ENCODE data around the gene ZNF423.
A peak's percentile ranks its signal among the peaks of the same experiment; 100 is the strongest.
"Not testable (repeated sequence)": the region's sequence is repeated elsewhere in the genome, so short reads cannot be mapped to it uniquely, and the experiment has no call there.

Gene ZNF423

GRCh38 chr16:49855822-49856671 is at the start of gene ZNF423:
TSS of gene ZNF423 (minus strand) at chr16:49856112. CDS start at chr16:49855774, 338 bp downstream.
- no peak for DNase-seq (ENCODE audit: low spot score)

GRCh38 chr16:49904348-49905062 is 48.6 kb upstream of the ZNF423 start:
- DNase-seq (ENCODE audit: low spot score) = no peak

GRCh38 chr16:49902908-49903307 is 47.0 kb upstream of the ZNF423 start:
- no peak for DNase-seq (ENCODE audit: low spot score)

- DNase-seq (ENCODE audit: low spot score) = no peak
These were observed 45.8 kb upstream of the ZNF423 start for GRCh38 chr16:49901711-49902110.

- DNase-seq (ENCODE audit: low spot score) = no peak
These were observed 45.0 kb upstream of the ZNF423 start for GRCh38 chr16:49900875-49901274.

- no peak for DNase-seq (ENCODE audit: low spot score)
These were observed 44.2 kb upstream of the ZNF423 start for GRCh38 chr16:49899991-49900695.

- no peak for DNase-seq (ENCODE audit: low spot score)
These were observed 40.6 kb upstream of the ZNF423 start for GRCh38 chr16:49896447-49896964.

- DNase-seq (ENCODE audit: low spot score) = no peak
These were observed 35.0 kb upstream of the ZNF423 start for GRCh38 chr16:49890876-49891275.

- DNase-seq (ENCODE audit: low spot score) = no peak
These were observed 33.9 kb upstream of the ZNF423 start for GRCh38 chr16:49889725-49890397.

- no peak for DNase-seq (ENCODE audit: low spot score)
These were observed 30.7 kb upstream of the ZNF423 start for GRCh38 chr16:49886554-49887094.

GRCh38 chr16:49884033-49885015 is 28.4 kb upstream of the ZNF423 start:
- no peak for DNase-seq (ENCODE audit: low spot score)

GRCh38 chr16:49883076-49884014 is 27.4 kb upstream of the ZNF423 start:
- no peak for DNase-seq (ENCODE audit: low spot score)

- no peak for DNase-seq (ENCODE audit: low spot score)
These were observed 26.0 kb upstream of the ZNF423 start for GRCh38 chr16:49881890-49882289.

- not testable (repeated sequence) for DNase-seq (ENCODE audit: low spot score)
These were observed 22.6 kb upstream of the ZNF423 start for GRCh38 chr16:49878540-49878939.

GRCh38 chr16:49876716-49877129 is 20.8 kb upstream of the ZNF423 start:
- DNase-seq (ENCODE audit: low spot score) = peak; percentile 91

GRCh38 chr16:49875806-49876715 is 20.1 kb upstream of the ZNF423 start:
- DNase-seq (ENCODE audit: low spot score) = no peak

- DNase-seq (ENCODE audit: low spot score) = no peak
These were observed 18.8 kb upstream of the ZNF423 start for GRCh38 chr16:49874613-49875237.

- DNase-seq (ENCODE audit: low spot score) = not testable (repeated sequence)
These were observed 15.9 kb upstream of the ZNF423 start for GRCh38 chr16:49871824-49872223.

Measured in AG20443 (cell line).